Subcutaneous abdominal adipose tissue (tissue), 5 donors: Measurements from ENCODE around the gene NACA2.
"Not testable (repeated sequence)": the region's sequence is repeated elsewhere in the genome, so short reads cannot be mapped to it uniquely, and the experiment has no call there.

ENCODE experiments used
- H3K27ac ChIP-seq: one replicate; pipeline ENCODE4 v1.7.0; 2013; ENCODE audit warnings: low read depth, mild to moderate bottlenecking, inconsistent platforms, low read length, moderate library complexity
- H3K27me3 ChIP-seq, 5 donors: one replicate each; pipeline ENCODE4 v1.7.0; 2013; ENCODE audit warnings: low read length in 5 of 5, inconsistent platforms in 1 of 5; ENCODE audit not compliant: control insufficient read depth in 5 of 5, insufficient read depth in 4 of 5
- H3K36me3 ChIP-seq, 5 donors: one replicate each; pipeline ENCODE4 v1.7.0; 2013; ENCODE audit warnings: low read length in 5 of 5; ENCODE audit not compliant: control insufficient read depth in 5 of 5, insufficient read depth in 5 of 5
- H3K4me1 ChIP-seq, 5 donors: one replicate each; pipeline ENCODE4 v1.7.0; 2013; ENCODE audit warnings: low read length in 5 of 5, mild to moderate bottlenecking in 3 of 5, moderate library complexity in 1 of 5; ENCODE audit not compliant: control insufficient read depth in 5 of 5, insufficient read depth in 5 of 5
- H3K4me3 ChIP-seq, 5 donors: one replicate each; pipeline ENCODE4 v1.7.0; 2013; ENCODE audit warnings: low read length in 5 of 5, low read depth in 1 of 5
- H3K9ac ChIP-seq, 5 donors: one replicate each; pipeline ENCODE4 v1.7.0; 2013; ENCODE audit warnings: low read length in 5 of 5, mild to moderate bottlenecking in 4 of 5, moderate library complexity in 3 of 5
- H3K9me3 ChIP-seq, 5 donors: one replicate each; pipeline ENCODE4 v1.7.0; 2013; ENCODE audit warnings: low read length in 5 of 5; ENCODE audit not compliant: control insufficient read depth in 5 of 5
- donor health status: healthy.
- donor health status: healthy.
- donor health status: healthy.
- donor health status: healthy.
- donor health status: healthy.

NACA2 gene

DNA sequence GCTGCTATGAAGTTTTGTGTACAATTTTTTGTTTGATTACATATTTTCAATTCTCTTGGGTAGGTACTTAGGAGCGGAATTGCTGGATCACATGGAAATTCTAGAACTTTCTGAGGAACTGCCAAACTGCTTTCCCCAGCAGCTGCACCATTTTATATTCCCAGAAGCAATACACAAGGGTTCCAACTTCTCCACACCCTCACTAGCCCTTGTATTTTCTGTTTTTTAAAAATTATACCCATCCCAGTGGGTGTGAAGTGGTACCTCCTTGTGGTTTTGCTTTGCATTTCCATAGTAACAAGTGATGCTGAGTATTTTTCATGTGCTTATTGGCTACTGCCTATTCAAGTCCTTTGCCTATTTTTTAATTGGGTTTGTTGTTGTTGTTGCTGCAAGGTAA lies 20.9 kb downstream of the NACA2 start:
- Histone ChIP-seq H3K27ac (no peak overlapping the region), H3K9me3 (peaks cover 0 to 9% (median 0%) of the 10 kb centered on the region in 5 donors), H3K4me1 (no peaks in the 10 kb centered on the region), H3K4me3 (no peak overlapping the region), H3K9ac (no peak overlapping the region), H3K36me3 (no peaks in the 10 kb centered on the region), H3K27me3 (no peaks in the 10 kb centered on the region)

DNA sequence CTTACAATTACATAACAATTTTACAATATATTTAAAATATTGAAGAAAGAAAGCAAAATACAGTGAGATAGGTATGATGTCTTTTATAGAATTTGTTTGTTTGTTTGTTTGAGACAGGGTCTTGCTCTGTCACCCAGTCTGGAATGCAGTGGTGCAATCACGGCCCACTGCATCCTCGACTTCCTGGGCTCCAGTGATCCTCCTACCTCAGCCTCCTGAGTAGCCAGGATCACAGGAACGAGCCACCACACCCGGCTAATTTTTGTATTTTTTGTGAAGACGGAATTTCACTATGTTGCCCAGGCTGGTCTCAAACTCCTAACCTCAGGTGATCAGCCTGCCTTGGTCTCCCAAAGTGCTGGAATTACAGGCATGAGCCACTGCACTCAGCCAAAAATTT lies 21.5 kb downstream of the NACA2 start:
- H3K4me3 ChIP-seq, H3K27ac ChIP-seq, H3K9ac ChIP-seq, H3K4me1 ChIP-seq, H3K27me3 ChIP-seq, H3K36me3 ChIP-seq, H3K9me3 ChIP-seq: not testable (repeated sequence)

DNA sequence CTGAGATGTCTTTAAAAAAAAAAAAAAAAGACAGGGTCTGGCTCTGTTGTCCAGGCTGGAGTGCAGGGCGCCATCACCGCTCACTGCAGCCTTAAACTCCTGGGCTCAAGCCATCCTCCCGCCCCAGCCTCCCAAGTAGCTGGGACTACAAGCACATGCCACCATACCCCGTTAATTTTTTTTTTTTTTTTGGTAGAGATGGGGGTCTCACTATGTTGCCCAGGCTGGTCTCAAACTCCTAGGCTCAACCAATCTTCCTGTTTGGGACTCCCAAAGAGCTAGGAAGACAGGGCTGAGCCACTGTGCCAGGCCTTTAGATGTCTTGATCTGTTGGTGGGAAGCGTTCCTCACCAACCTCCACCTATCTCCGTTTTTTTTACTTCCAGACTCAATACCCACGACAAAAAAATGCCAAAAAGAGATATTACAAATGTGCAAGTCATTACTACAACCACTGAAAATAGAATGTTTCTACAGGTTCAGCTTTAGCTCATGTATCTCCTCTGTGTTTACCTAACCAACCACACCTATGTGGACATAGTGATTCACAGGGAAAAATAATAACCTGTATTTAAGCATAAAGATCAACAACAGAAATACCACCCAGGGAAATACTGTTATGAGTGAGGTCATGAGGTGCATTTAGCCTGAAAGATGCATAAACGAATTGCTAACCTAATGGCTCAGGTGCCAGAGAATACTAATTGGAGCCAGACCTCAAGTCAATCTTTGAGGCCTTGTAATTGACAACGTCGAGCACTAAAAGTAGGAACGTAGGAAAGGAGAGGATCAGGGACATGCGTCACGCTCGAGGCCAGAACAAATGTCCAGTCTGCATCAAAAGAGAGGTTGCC lies 22.6 kb downstream of the NACA2 start:
- Histone ChIP-seq H3K4me1 (no peaks in the 10 kb centered on the region), H3K27ac (no peak overlapping the region), H3K36me3 (no peaks in the 10 kb centered on the region), H3K4me3 (no peak overlapping the region), H3K9me3 (peaks cover 0 to 9% (median 0%) of the 10 kb centered on the region in 5 donors), H3K9ac (no peak overlapping the region), H3K27me3 (no peaks in the 10 kb centered on the region)

DNA sequence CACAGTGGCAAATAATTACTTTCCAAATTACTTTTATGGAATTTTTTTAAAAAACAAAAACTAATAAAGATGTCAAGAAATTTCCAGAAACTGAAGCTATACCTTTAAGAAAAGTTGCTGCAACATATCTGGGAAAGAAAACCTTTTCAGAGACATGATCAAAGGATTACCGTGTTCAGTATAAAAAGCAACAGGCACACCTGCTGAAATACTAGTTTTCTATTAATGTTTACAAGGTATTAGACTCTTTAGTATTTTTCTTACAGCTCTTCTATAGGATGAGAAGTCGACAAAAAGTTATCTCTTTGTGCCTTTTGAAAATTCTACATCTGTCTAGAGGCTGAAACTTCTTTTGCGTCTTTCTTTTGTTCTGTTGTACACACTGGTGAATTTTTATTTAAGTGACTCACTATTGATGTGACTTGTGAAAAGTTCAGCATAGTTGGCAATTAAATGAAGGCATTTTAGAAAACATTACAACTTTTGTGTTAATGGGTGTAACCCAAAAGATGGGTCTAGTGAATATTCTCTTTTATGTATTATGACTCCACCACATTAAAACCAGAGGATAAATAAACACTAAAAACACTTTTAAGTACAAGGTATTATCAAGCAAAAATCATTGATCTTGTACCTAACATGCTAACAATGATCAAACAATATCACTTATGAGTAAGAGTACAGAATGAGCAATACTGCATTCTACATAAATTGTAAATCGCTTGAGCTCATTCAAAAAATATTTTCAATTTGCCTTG lies 23.8 kb downstream of the NACA2 start:
- Histone ChIP-seq H3K27ac (no peak overlapping the region), H3K9ac (no peak overlapping the region), H3K36me3 (no peaks in the 10 kb centered on the region), H3K4me3 (no peak overlapping the region), H3K9me3 (peaks cover 0 to 9% (median 0%) of the 10 kb centered on the region in 5 donors), H3K4me1 (no peaks in the 10 kb centered on the region), H3K27me3 (peaks cover 0 to 3% (median 0%) of the 10 kb centered on the region in 5 donors)

DNA sequence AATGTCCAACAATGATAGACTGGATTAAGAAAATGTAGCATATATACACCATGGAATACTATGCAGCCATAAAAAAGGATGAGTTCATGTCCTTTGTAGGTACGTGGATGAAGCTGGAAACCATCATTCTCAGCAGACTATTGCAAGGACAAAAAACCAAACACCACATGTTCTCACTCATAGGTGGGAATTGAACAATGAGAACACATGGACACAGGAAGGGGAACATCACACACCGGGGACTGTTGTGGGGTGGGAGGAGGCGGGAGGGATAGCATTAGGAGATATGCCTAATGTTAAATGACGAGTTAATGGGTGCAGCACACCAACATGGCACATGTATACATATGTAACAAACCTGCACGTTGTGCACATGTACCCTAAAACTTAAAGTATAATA lies 24.6 kb downstream of the NACA2 start:
- not testable (repeated sequence) for H3K4me1 ChIP-seq, H3K27ac ChIP-seq, H3K4me3 ChIP-seq, H3K27me3 ChIP-seq, H3K9ac ChIP-seq, H3K9me3 ChIP-seq, H3K36me3 ChIP-seq

DNA sequence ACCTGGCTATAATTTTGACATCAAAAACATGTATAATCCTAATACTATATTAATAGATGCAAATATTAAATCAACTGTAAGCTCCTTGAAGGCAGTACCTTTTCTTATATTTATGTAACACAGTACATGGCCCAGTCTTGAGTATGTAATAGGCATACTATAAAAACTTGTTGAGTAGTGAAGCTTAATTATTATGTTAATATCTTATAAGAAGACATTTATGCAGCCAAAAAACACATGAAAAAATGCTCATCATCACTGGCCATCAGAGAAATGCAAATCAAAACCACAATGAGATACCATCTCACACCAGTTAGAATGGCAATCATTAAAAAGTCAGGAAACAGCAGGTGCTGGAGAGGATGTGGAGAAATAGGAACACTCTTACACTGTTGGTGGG lies 25.2 kb downstream of the NACA2 start:
- not testable (repeated sequence) for H3K27ac ChIP-seq, H3K9ac ChIP-seq, H3K4me3 ChIP-seq, H3K36me3 ChIP-seq, H3K4me1 ChIP-seq, H3K9me3 ChIP-seq, H3K27me3 ChIP-seq

DNA sequence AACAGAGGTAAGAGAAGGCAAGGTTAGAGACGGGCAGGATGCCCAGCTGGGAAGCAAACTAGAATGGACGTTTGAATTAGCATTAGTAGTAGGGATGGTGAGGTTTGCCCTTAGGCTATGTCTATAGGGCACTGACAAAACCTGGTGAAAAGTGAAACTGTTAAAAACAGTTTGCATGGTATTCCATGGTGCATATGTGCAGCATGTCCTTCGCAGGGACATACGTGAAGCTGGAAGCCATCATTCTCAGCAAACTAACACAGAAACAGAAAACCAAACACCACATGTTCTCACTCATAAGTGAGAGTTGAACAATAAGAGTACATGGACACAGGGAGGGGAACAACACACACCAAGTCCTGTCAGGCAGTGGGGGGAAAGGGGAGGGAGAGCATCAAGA lies 25.8 kb downstream of the NACA2 start:
- H3K4me3 ChIP-seq, result no peak overlapping the region
- H3K27me3 ChIP-seq, result peaks cover 0 to 5% (median 0%) of the 10 kb centered on the region in 5 donors
- no peak overlapping the region for H3K27ac ChIP-seq
- no peaks in the 10 kb centered on the region for H3K4me1 ChIP-seq
- peaks cover 0 to 7% (median 0%) of the 10 kb centered on the region in 5 donors for H3K9me3 ChIP-seq
- H3K36me3 ChIP-seq, result no peaks in the 10 kb centered on the region
- H3K9ac ChIP-seq, result no peak overlapping the region

DNA sequence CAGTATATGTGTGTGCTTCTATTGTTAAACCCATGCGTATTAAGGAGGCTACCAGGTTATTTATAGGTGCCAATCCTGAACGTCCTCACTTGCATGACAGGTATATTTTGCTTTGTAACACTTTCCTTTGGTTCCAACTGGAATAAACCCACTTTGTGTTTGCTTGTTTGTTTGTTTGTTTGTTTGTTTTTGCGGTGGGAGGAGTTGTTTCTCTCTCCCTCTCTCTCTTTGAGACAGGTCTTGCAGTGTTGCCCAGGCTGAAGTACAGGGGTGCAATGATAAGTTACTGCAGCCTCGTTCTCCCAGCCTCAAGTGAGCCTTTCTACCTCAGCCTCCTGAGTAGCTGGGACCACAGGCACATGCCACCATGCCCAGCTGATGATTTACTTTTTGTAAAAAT lies 28.7 kb downstream of the NACA2 start:
- Histone ChIP-seq H3K4me3 (no peak overlapping the region), H3K9me3 (no peaks in the 10 kb centered on the region), H3K27me3 (peaks cover 0 to 5% (median 0%) of the 10 kb centered on the region in 5 donors), H3K4me1 (no peaks in the 10 kb centered on the region), H3K36me3 (no peaks in the 10 kb centered on the region), H3K9ac (no peak overlapping the region), H3K27ac (no peak overlapping the region)

DNA sequence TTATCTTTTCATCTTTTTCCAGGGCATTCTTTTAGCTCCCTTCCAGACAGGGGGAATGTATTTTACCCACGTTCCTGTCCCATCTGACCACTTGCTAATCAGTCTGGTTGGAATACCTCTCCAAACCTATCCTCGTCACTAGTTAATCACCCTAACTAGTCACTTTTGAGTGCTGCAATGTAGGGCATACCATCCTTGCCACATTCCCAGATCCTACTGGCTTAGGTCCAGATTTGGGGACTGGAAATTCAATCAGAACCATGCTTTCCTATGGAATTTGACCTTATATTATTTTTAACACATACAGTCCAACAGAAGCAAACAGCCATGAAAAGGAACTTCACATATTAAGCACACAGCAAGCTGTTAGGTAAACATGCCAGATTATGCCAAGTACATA lies 29.7 kb downstream of the NACA2 start:
- Histone ChIP-seq H3K9ac (no peak overlapping the region), H3K36me3 (no peaks in the 10 kb centered on the region), H3K27ac (no peak overlapping the region), H3K9me3 (no peaks in the 10 kb centered on the region), H3K4me1 (no peaks in the 10 kb centered on the region), H3K27me3 (peaks cover 0 to 5% (median 2%) of the 10 kb centered on the region in 5 donors), H3K4me3 (no peak overlapping the region)

DNA sequence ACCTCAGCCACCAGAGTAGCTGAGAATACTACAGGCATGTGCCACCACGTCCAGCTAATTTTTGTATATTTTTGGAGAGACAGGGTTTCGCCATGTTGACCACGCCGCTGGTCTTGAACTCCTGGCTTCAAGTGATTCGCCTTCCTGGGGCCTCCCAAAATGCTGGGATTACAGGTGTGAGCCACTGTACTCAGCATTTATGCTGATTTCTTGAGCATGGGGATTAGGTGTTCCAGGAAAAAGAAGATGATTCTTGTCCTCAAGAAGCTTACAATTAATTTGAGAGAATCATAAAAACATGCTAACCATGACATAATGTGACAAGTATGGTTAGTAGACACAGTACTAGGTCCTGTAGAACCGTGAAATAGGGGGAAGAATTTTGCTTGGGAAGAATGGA lies 30.9 kb downstream of the NACA2 start:
- H3K4me1 ChIP-seq, result no peaks in the 10 kb centered on the region
- H3K9me3 ChIP-seq, result no peaks in the 10 kb centered on the region
- no peaks in the 10 kb centered on the region for H3K36me3 ChIP-seq
- peaks cover 0 to 5% (median 2%) of the 10 kb centered on the region in 5 donors for H3K27me3 ChIP-seq
- no peak overlapping the region for H3K4me3 ChIP-seq
- no peak overlapping the region for H3K9ac ChIP-seq
- H3K27ac ChIP-seq, result no peak overlapping the region
